Ascending aorta (tissue), 2 donors: Measurements from ENCODE around the gene AP1S3. TPM values are rescaled to one million over a fixed set of nuclear protein-coding genes. Genes with fewer than 3 reads are reported as not detected.
"Not testable (repeated sequence)": the region's sequence is repeated elsewhere in the genome, so short reads cannot be mapped to it uniquely, and the experiment has no call there.

Experiments
- DNase-seq, 2 donors: peaks; one replicate each; pipeline ENCODE4 v3.0.0-alpha.2; 2019; ENCODE audit warnings: low spot score in 2 of 2
- H3K27ac ChIP-seq, 2 donors: fragments of 200-600 bp; sonication (generic); one replicate each; pipeline ENCODE4 v1.5.1; 2016 to 2017; ENCODE audit warnings: mild to moderate bottlenecking in 1 of 2
- H3K27me3 ChIP-seq: fragments of 200-600 bp; sonication (generic); one replicate; pipeline ENCODE4 v1.5.1; 2017
- H3K36me3 ChIP-seq, 2 donors: fragments of 200-600 bp; sonication (generic); one replicate each; pipeline ENCODE4 v1.5.1; 2016
- H3K4me1 ChIP-seq, 2 donors: fragments of 200-600 bp; sonication (generic); one replicate each; pipeline ENCODE4 v1.5.1; 2016 to 2017; ENCODE audit warnings: mild to moderate bottlenecking in 1 of 2
- H3K4me3 ChIP-seq, 2 donors: fragments of 200-600 bp; sonication (generic); one replicate each; pipeline ENCODE4 v1.5.1; 2016 to 2017; ENCODE audit warnings: mild to moderate bottlenecking in 1 of 2
- H3K9me3 ChIP-seq, 2 donors: fragments of 200-600 bp; sonication (generic); one replicate each; pipeline ENCODE4 v1.5.1; 2016
- CTCF ChIP-seq, 3 experiments: fragments of 200-600 bp in 2 of 3; fragments of 450-650 bp in 1 of 3; sonication (generic) in 2 of 3; IDR thresholded peaks; one replicate each; pipeline ENCODE4 v1.5.1; 2016 to 2019; ENCODE audit warnings: antibody characterized with exemption in 3 of 3, mild to moderate bottlenecking in 1 of 3, moderate library complexity in 1 of 3
- intact Hi-C: fragments of 100-400 bp; cut with DNase I; formaldehyde crosslinking; loops from one replicate; pipeline ENCODE4 v1.15.1; 2023
- total RNA-seq: library from RNA; depleted of rRNA; stranded (reverse); fragments of >200 nt; gene quantifications from one replicate; pipeline ENCODE4 v1.1.0, GENCODE V29; 2016

The AP1S3 gene
- total RNA-seq, 1 donor from 2014 or later = not detected

DNA sequence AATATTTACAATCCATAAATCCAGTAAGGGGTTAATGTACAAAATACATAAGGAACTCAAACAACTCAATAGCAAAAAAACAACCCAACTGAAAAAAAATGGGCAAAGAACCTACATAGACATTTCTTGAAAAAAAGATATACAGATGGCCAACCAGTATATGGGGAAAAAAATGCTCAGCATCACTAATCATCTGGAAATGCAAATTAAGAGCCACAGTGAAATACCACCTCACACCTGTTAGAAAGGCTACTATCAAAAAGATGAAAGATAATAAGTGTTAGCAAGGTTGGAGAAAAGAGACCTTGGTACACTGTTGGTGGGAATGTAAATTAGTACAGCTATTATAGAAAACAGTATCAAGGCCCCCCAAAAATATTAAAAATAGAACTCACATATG, 14.6 kb downstream of the AP1S3 start:
- no peaks in the 10 kb centered on the region for H3K9me3 ChIP-seq
- H3K36me3 ChIP-seq = no peaks in the 10 kb centered on the region
- no peaks in the 10 kb centered on the region for H3K27me3 ChIP-seq
- no peak overlapping the region for H3K4me3 ChIP-seq
- intact Hi-C loops = no loop called here
- TF ChIP-seq CTCF (IDR thresholded peaks at IDR 0.05) = no peak
- no peaks in the 10 kb centered on the region for H3K4me1 ChIP-seq
- DNase-seq = no peak
- no peak overlapping the region for H3K27ac ChIP-seq

- no peak overlapping the region for H3K4me3 ChIP-seq
- no peak overlapping the region for H3K27ac ChIP-seq
- no peaks in the 10 kb centered on the region for H3K36me3 ChIP-seq
- DNase-seq = no peak
- TF ChIP-seq CTCF (IDR thresholded peaks at IDR 0.05) = no peak
- H3K9me3 ChIP-seq = no peaks in the 10 kb centered on the region
- no peaks in the 10 kb centered on the region for H3K4me1 ChIP-seq
- H3K27me3 ChIP-seq = no peaks in the 10 kb centered on the region
- intact Hi-C loops = no loop called here
Measured at GRCh38 chr2:223820549-223820948, 16.8 kb downstream of the AP1S3 start.

GRCh38 chr2:223819891-223820290, 17.5 kb downstream of the AP1S3 start:
- DNase-seq = no peak
- no peaks in the 10 kb centered on the region for H3K36me3 ChIP-seq
- H3K9me3 ChIP-seq = no peaks in the 10 kb centered on the region
- H3K27ac ChIP-seq = no peak overlapping the region
- intact Hi-C loops = loop anchor here (5.0 kb wide), 1 partner anchor 828 kb away; no protein-coding TSS in a partner anchor
- TF ChIP-seq CTCF (IDR thresholded peaks at IDR 0.05) = no peak
- H3K4me3 ChIP-seq = no peak overlapping the region
- H3K27me3 ChIP-seq = no peaks in the 10 kb centered on the region
- peaks cover 0 to under 1% of the 10 kb centered on the region in 2 donors for H3K4me1 ChIP-seq

GRCh38 chr2:223815884-223816570, 21.4 kb downstream of the AP1S3 start:
- no peak overlapping the region for H3K27ac ChIP-seq
- no peaks in the 10 kb centered on the region for H3K27me3 ChIP-seq
- no peak for TF ChIP-seq CTCF (IDR thresholded peaks at IDR 0.05)
- intact Hi-C loops = loop anchor here (5.0 kb wide), 1 partner anchor 824 kb away; no protein-coding TSS in a partner anchor
- no peak for DNase-seq
- H3K36me3 ChIP-seq = no peaks in the 10 kb centered on the region
- H3K9me3 ChIP-seq = no peaks in the 10 kb centered on the region
- peaks cover 0 to 3% of the 10 kb centered on the region in 2 donors for H3K4me1 ChIP-seq
- no peak overlapping the region for H3K4me3 ChIP-seq

DNA sequence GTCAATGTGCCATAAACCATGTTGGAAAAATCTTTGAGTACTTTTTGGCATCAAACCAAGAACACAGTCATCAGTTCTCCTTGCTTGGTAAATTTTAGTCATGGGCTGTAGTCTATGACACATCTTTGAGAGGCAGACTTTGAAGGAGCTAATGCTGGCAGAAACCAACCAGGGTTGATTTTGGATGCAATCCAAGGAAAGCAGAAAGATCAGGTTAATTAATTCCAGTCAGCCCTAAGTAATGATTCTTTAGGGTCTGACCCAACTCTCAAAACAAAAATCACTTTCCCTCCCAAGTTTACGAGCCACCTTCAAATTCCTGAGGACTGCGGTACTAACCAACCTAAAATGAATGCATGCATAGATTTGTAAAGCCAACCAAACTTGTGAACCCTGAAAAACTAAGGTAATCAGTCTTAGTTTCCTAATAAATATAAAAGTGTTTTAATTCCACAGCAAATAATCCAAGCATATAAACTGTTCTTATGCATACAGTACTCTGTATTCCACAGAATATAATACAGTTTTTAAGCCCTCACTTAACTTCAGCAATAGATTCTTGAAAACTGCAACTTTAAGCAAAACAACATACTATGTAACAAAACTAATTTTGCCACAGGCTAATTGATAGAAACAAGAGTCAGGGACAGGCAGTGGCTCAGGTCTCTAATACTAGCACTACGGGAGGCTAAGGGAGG, 22.0 kb downstream of the AP1S3 start:
- Histone ChIP-seq H3K36me3 (no peaks in the 10 kb centered on the region), H3K4me1 (peaks cover 0 to 3% of the 10 kb centered on the region in 2 donors), H3K9me3 (no peaks in the 10 kb centered on the region), H3K4me3 (no peak overlapping the region), H3K27ac (no peak overlapping the region), H3K27me3 (no peaks in the 10 kb centered on the region)
- TF ChIP-seq CTCF (IDR thresholded peaks at IDR 0.05) = no peak
- no peak for DNase-seq
- intact Hi-C loops = loop anchor here (5.0 kb wide), 1 partner anchor 823 kb away; no protein-coding TSS in a partner anchor

GRCh38 chr2:223814764-223815163, 22.6 kb downstream of the AP1S3 start:
- not testable (repeated sequence) for H3K9me3 ChIP-seq, H3K27me3 ChIP-seq, DNase-seq, H3K4me1 ChIP-seq, H3K27ac ChIP-seq, H3K4me3 ChIP-seq, H3K36me3 ChIP-seq
- intact Hi-C loops = loop anchor here (5.0 kb wide), 1 partner anchor 822 kb away; no protein-coding TSS in a partner anchor
